ENCODE data around the gene APMAP. TPM values are rescaled to one million over a fixed set of nuclear protein-coding genes. Genes with fewer than 3 reads are reported as not detected.

APMAP gene
- total and polyA plus RNA-seq, 9 of the 15 experiments (the other 6 are each of a cell fraction or from before 2014, with no cell fraction given) = 6.7 to 18.2 (median 14.4) TPM

DNA sequence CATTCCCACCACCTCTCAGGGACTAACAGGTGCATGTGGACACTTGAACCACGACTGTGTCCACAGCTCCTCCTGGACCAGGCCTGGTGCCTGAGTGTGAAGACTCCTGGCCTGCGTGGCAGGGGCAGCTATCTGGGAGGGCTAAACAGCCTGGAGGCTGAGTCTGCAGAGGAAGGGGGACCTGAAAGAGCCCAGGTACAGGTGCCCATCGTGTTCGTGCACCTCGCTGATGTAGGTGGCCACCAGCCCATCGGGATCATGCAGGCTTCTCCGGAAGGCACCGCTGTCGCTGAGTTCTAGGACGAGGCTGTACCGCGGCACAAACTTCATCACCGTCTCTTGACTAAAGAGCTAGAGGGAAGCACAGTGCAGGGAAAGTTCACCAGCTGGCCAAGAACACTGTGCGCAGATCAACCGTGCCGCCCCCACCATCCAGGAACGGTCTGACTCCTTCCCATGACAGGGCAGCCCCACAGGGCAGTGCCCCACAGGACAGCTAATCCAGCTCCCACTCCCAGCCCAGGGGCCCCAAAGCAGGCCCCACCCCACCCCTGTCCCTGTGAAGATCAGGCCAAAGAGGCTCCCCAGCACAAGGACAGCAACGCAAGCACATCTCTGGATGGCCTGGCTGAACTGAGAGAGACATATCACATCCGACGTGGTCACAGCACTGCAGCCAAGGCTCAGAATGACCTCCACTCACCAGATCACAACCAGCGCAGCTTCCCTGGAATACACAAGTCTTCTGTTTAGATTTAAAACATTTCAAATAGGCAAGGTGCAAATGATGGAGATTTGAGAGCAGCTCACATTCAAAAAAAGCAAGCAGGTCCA is 28.7 kb downstream of the APMAP start (continued):
- TF ChIP-seq, protein P1, sequence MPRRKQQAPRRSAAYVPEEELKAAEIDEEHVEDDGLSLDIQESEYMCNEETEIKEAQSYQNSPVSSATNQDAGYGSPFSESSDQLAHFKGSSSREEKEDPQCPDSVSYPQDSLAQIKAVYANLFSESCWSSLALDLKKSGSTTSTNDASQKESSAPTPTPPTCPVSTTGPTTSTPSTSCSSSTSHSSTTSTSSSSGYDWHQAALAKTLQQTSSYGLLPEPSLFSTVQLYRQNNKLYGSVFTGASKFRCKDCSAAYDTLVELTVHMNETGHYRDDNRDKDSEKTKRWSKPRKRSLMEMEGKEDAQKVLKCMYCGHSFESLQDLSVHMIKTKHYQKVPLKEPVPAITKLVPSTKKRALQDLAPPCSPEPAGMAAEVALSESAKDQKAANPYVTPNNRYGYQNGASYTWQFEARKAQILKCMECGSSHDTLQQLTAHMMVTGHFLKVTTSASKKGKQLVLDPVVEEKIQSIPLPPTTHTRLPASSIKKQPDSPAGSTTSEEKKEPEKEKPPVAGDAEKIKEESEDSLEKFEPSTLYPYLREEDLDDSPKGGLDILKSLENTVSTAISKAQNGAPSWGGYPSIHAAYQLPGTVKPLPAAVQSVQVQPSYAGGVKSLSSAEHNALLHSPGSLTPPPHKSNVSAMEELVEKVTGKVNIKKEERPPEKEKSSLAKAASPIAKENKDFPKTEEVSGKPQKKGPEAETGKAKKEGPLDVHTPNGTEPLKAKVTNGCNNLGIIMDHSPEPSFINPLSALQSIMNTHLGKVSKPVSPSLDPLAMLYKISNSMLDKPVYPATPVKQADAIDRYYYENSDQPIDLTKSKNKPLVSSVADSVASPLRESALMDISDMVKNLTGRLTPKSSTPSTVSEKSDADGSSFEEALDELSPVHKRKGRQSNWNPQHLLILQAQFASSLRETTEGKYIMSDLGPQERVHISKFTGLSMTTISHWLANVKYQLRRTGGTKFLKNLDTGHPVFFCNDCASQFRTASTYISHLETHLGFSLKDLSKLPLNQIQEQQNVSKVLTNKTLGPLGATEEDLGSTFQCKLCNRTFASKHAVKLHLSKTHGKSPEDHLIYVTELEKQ (CRISPR knock-in tag; IDR thresholded peaks at IDR 0.05) = no peak
- TF ChIP-seq, protein P2, sequence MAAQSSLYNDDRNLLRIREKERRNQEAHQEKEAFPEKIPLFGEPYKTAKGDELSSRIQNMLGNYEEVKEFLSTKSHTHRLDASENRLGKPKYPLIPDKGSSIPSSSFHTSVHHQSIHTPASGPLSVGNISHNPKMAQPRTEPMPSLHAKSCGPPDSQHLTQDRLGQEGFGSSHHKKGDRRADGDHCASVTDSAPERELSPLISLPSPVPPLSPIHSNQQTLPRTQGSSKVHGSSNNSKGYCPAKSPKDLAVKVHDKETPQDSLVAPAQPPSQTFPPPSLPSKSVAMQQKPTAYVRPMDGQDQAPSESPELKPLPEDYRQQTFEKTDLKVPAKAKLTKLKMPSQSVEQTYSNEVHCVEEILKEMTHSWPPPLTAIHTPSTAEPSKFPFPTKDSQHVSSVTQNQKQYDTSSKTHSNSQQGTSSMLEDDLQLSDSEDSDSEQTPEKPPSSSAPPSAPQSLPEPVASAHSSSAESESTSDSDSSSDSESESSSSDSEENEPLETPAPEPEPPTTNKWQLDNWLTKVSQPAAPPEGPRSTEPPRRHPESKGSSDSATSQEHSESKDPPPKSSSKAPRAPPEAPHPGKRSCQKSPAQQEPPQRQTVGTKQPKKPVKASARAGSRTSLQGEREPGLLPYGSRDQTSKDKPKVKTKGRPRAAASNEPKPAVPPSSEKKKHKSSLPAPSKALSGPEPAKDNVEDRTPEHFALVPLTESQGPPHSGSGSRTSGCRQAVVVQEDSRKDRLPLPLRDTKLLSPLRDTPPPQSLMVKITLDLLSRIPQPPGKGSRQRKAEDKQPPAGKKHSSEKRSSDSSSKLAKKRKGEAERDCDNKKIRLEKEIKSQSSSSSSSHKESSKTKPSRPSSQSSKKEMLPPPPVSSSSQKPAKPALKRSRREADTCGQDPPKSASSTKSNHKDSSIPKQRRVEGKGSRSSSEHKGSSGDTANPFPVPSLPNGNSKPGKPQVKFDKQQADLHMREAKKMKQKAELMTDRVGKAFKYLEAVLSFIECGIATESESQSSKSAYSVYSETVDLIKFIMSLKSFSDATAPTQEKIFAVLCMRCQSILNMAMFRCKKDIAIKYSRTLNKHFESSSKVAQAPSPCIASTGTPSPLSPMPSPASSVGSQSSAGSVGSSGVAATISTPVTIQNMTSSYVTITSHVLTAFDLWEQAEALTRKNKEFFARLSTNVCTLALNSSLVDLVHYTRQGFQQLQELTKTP (IDR thresholded peaks at IDR 0.05; ENCODE audit: low read depth in 1 of 2, partially characterized antibody in 2 of 2) = no peak

Data from K562 (cell line).